OCI-LY7 (cell line): ENCODE results near the gene OR1E1.

Experiments
- EZH2phosphoT487 ChIP-seq: fragments of 200-600 bp; sonication (generic); IDR thresholded peaks from 2 replicates; pipeline ENCODE4 v1.6.1; 2018; ENCODE audit warnings: low read depth, borderline replicate concordance, mild to moderate bottlenecking, mixed run types, antibody characterized with exemption, low read length, moderate library complexity, mixed read lengths
- TF ChIP-seq, protein P1 (sequence below): fragments of 200-600 bp; sonication (generic); conservative IDR thresholded peaks from 2 replicates; pipeline ENCODE4 v1.5.1; 2014; ENCODE audit warnings: mild to moderate bottlenecking, antibody characterized with exemption, low read length, moderate library complexity, mixed read lengths

DNA sequence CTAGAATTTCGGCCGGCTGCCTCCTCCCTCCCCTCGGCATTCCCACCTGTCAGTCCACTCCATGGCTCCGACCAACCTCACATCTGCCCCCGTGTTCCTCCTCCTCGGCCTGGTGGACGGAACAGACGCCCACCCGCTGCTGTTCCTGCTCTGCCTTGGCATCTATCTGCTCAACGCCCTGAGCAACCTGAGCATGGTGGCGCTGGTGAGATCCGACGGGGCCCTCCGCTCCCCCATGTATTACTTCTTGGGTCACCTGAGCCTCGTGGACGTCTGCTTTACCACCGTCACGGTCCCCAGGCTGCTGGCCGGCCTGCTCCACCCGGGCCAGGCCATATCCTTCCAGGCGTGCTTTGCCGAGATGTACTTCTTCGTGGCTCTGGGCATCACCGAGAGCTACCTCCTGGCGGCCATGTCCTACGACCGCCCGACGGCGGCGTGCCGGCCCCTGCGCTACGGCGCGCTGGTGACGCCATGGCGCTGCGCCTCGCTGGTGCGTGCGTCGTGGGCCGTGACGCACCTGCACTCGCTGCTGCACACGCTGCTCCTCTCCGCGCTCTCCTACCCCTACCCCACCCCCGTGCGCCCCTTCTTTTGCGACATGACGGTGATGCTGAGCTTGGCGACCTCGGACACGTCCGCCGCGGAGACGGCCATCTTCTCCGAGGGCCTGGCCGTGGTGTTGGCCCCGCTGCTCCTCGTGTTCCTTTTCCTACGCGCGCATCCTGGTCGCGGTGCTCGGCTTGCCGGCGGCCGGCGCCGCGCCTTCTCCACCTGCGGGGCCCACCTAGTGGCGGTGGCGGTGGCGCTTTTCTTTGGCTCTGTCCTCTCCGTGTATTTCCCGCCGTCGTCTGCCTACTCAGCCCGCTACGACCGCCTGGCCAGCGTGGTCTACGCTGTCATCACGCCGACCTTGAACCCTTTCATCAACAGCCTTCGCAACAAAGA lies 12.1 kb downstream of the OR1E1 start, which contains the start of gene OR3A2:
- TF ChIP-seq, protein P1, sequence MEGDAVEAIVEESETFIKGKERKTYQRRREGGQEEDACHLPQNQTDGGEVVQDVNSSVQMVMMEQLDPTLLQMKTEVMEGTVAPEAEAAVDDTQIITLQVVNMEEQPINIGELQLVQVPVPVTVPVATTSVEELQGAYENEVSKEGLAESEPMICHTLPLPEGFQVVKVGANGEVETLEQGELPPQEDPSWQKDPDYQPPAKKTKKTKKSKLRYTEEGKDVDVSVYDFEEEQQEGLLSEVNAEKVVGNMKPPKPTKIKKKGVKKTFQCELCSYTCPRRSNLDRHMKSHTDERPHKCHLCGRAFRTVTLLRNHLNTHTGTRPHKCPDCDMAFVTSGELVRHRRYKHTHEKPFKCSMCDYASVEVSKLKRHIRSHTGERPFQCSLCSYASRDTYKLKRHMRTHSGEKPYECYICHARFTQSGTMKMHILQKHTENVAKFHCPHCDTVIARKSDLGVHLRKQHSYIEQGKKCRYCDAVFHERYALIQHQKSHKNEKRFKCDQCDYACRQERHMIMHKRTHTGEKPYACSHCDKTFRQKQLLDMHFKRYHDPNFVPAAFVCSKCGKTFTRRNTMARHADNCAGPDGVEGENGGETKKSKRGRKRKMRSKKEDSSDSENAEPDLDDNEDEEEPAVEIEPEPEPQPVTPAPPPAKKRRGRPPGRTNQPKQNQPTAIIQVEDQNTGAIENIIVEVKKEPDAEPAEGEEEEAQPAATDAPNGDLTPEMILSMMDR, result no peak
- TF ChIP-seq EZH2phosphoT487, result no peak
